ENCODE results near the gene PCDHAC1.
"Not testable (repeated sequence)": the region's sequence is repeated elsewhere in the genome, so short reads cannot be mapped to it uniquely, and the experiment has no call there.

PCDHAC1 gene

GRCh38 chr5:140925806-140926442, at the start of gene PCDHAC1:
Gene PCDHAC1 (plus strand): TSS chr5:140926299. CDS start chr5:140926893, 594 bp downstream.
- no peak for TF ChIP-seq Cebpa-rat (IDR thresholded peaks at IDR 0.05)
- Histone ChIP-seq H3K9ac (no peak within 1 kb of the TSS), H3K4me2 (no peak within 1 kb of the TSS), H3K36me3 (no peaks in the 10 kb centered on the region), H4K20me1 (no peaks in the 10 kb centered on the region), H3K4me3 (no peak within 1 kb of the TSS), H3K9me3 (replicated peaks in 1 of 11) (peaks cover 27 to 35% (median 32%) of the 10 kb centered on the region in 11 experiments), H3K4me1 (no peaks in the 10 kb centered on the region), H3K27ac (no peak within 1 kb of the TSS), H3K27me3 (no peaks in the 10 kb centered on the region)

GRCh38 chr5:140876541-140877261, 49.4 kb upstream of the PCDHAC1 start:
- not testable (repeated sequence) for H3K27me3 ChIP-seq, H3K36me3 ChIP-seq, H3K9ac ChIP-seq, H3K4me3 ChIP-seq, H3K4me1 ChIP-seq, H3K4me2 ChIP-seq, H4K20me1 ChIP-seq, H3K27ac ChIP-seq
- peaks cover 27 to 43% (median 30%) of the 10 kb centered on the region in 11 experiments for H3K9me3 ChIP-seq (replicated peaks in 1 of 11)

GRCh38 chr5:140877262-140877581, 48.9 kb upstream of the PCDHAC1 start:
- Histone ChIP-seq H3K27me3 (no peaks in the 10 kb centered on the region), H3K4me3 (no peak overlapping the region; a peak in 1 of 20 replicates), H4K20me1 (no peaks in the 10 kb centered on the region), H3K9me3 (replicated peaks in 1 of 11) (peaks cover 32 to 43% (median 35%) of the 10 kb centered on the region in 11 experiments), H3K27ac (no peak overlapping the region), H3K4me2 (no peak overlapping the region), H3K9ac (no peak overlapping the region), H3K36me3 (no peaks in the 10 kb centered on the region), H3K4me1 (no peaks in the 10 kb centered on the region)
- TF ChIP-seq Cebpa-rat (IDR thresholded peaks at IDR 0.05) = no peak

- no peak for TF ChIP-seq Cebpa-rat (IDR thresholded peaks at IDR 0.05)
- Histone ChIP-seq H3K36me3 (no peaks in the 10 kb centered on the region), H3K27me3 (no peaks in the 10 kb centered on the region), H3K4me2 (no peak within 1 kb of the TSS), H3K4me1 (no peaks in the 10 kb centered on the region), H3K27ac (no peak within 1 kb of the TSS), H3K4me3 (no peak within 1 kb of the TSS), H3K9ac (no peak within 1 kb of the TSS), H3K9me3 (replicated peaks in 1 of 11) (peaks cover 35 to 40% (median 37%) of the 10 kb centered on the region in 11 experiments), H4K20me1 (no peaks in the 10 kb centered on the region)
These were observed 44.1 kb upstream of the PCDHAC1 start, which contains the start of gene PCDHA13 for GRCh38 chr5:140881889-140882590. Gene PCDHA13 (plus strand): TSS chr5:140882124. CDS start chr5:140882269, 145 bp downstream.

- Histone ChIP-seq H3K27me3 (no peaks in the 10 kb centered on the region), H3K9me3 (replicated peaks in 1 of 11) (peaks cover 30 to 35% (median 32%) of the 10 kb centered on the region in 11 experiments), H4K20me1 (no peaks in the 10 kb centered on the region), H3K9ac (no peak overlapping the region), H3K4me3 (no peak overlapping the region), H3K4me2 (no peak overlapping the region), H3K36me3 (no peaks in the 10 kb centered on the region), H3K27ac (no peak overlapping the region), H3K4me1 (no peaks in the 10 kb centered on the region)
- TF ChIP-seq Cebpa-rat (IDR thresholded peaks at IDR 0.05) = no peak
These were observed 43.6 kb upstream of the PCDHAC1 start for GRCh38 chr5:140882591-140882899.

- Histone ChIP-seq H3K36me3 (no peaks in the 10 kb centered on the region), H3K9me3 (replicated peaks in 1 of 11) (peaks cover 28 to 33% (median 30%) of the 10 kb centered on the region in 11 experiments), H3K4me3 (no peak overlapping the region), H4K20me1 (no peaks in the 10 kb centered on the region), H3K27me3 (no peaks in the 10 kb centered on the region), H3K27ac (no peak overlapping the region), H3K4me1 (no peaks in the 10 kb centered on the region), H3K9ac (no peak overlapping the region), H3K4me2 (no peak overlapping the region)
- no peak for TF ChIP-seq Cebpa-rat (IDR thresholded peaks at IDR 0.05)
These were observed 42.7 kb upstream of the PCDHAC1 start for GRCh38 chr5:140883373-140883772.

GRCh38 chr5:140883927-140884697, 42.0 kb upstream of the PCDHAC1 start:
- H3K9ac ChIP-seq = no peak overlapping the region
- H3K27me3 ChIP-seq = no peaks in the 10 kb centered on the region
- no peaks in the 10 kb centered on the region for H4K20me1 ChIP-seq
- H3K4me3 ChIP-seq = no peak overlapping the region
- TF ChIP-seq Cebpa-rat (IDR thresholded peaks at IDR 0.05) = no peak
- H3K4me1 ChIP-seq = no peaks in the 10 kb centered on the region
- peaks cover 28 to 33% (median 30%) of the 10 kb centered on the region in 11 experiments for H3K9me3 ChIP-seq (replicated peaks in 1 of 11)
- H3K4me2 ChIP-seq = no peak overlapping the region
- H3K36me3 ChIP-seq = no peaks in the 10 kb centered on the region
- H3K27ac ChIP-seq = no peak overlapping the region

- Histone ChIP-seq H3K27ac (no peak overlapping the region), H3K4me2 (no peak overlapping the region), H3K36me3 (no peaks in the 10 kb centered on the region), H3K4me1 (no peaks in the 10 kb centered on the region), H4K20me1 (no peaks in the 10 kb centered on the region), H3K9ac (no peak overlapping the region), H3K4me3 (no peak overlapping the region), H3K27me3 (no peaks in the 10 kb centered on the region), H3K9me3 (replicated peaks in 1 of 11) (peaks cover 10 to 45% (median 24%) of the 10 kb centered on the region in 11 experiments)
- TF ChIP-seq Cebpa-rat (IDR thresholded peaks at IDR 0.05) = no peak
These were observed 9.8 kb upstream of the PCDHAC1 start for GRCh38 chr5:140916325-140916724.

- Histone ChIP-seq H3K4me2 (no peak overlapping the region), H3K36me3 (no peaks in the 10 kb centered on the region), H3K4me1 (no peaks in the 10 kb centered on the region), H3K9me3 (replicated peaks in 1 of 11) (peaks cover 27 to 34% (median 31%) of the 10 kb centered on the region in 11 experiments), H3K27me3 (no peaks in the 10 kb centered on the region), H3K4me3 (no peak overlapping the region), H3K9ac (no peak overlapping the region), H3K27ac (no peak overlapping the region), H4K20me1 (no peaks in the 10 kb centered on the region)
- TF ChIP-seq Cebpa-rat (IDR thresholded peaks at IDR 0.05) = no peak
These were observed 2.5 kb upstream of the PCDHAC1 start for GRCh38 chr5:140923601-140924000.

All from BLaER1 treated with 17β-estradiol and CSF1 and Interleukin-3, amounts not matched to agents 10 nM and 100 nM (cell line).